Measurements from ENCODE around the gene ATRNL1.

GRCh38 chr10:115092555-115093285 is 445 bp upstream of the ATRNL1 start:
- TF ChIP-seq CTCF (IDR thresholded peaks at IDR 0.05; ENCODE audit: low read depth, low read length) (no peak), EZH2phosphoT487 (IDR thresholded peaks at IDR 0.05; ENCODE audit: low read depth) (no peak)
